GM23338 (cell line): ENCODE data around the gene BPIFB2. TPM values are rescaled to one million over a fixed set of nuclear protein-coding genes. Genes with fewer than 3 reads are reported as not detected.

Experiments
- ATAC-seq: fragments of 200-7000 bp; cut with Tn5 transposase; 3 replicates; pipeline ENCODE4 v1.9.1; 2020
- DNase-seq: peaks from one replicate; pipeline ENCODE4 v3.0.0-alpha.2; 2015; ENCODE audit warnings: low spot score
- H2AFZ ChIP-seq: fragments of 200-600 bp; sonication (generic); 2 replicates; pipeline ENCODE4 v1.8.0; 2016; ENCODE audit warnings: antibody characterized with exemption, mild to moderate bottlenecking, moderate library complexity
- H3F3A ChIP-seq: fragments of 200-600 bp; sonication (generic); replicated peaks from 2 replicates; pipeline ENCODE4 v1.8.0; 2017; ENCODE audit warnings: antibody characterized with exemption, mixed run types, low read depth
- H3K27ac ChIP-seq: fragments of 200-600 bp; sonication (generic); 2 replicates; pipeline ENCODE4 v1.6.1; 2016; ENCODE audit warnings: low read depth
- H3K27me3 ChIP-seq: fragments of 200-600 bp; sonication (generic); 2 replicates; pipeline ENCODE4 v1.8.0; 2016; ENCODE audit warnings: mild to moderate bottlenecking, mixed run types, moderate library complexity; ENCODE audit not compliant: insufficient read depth
- H3K36me3 ChIP-seq: fragments of 200-600 bp; sonication (generic); 2 replicates; pipeline ENCODE4 v1.8.0; 2016; ENCODE audit warnings: mild to moderate bottlenecking; ENCODE audit not compliant: insufficient read depth
- H3K4me1 ChIP-seq: fragments of 200-600 bp; sonication (generic); 2 replicates; pipeline ENCODE4 v1.8.0; 2016; ENCODE audit warnings: mild to moderate bottlenecking, moderate library complexity; ENCODE audit not compliant: insufficient read depth
- H3K4me2 ChIP-seq: fragments of 200-600 bp; sonication (generic); 2 replicates; pipeline ENCODE4 v1.7.1; 2017; ENCODE audit warnings: mixed run types
- H3K4me3 ChIP-seq: fragments of 200-600 bp; sonication (generic); 2 replicates; pipeline ENCODE4 v1.6.1; 2016; ENCODE audit warnings: mixed run types
- H3K79me2 ChIP-seq: fragments of 200-600 bp; sonication (generic); replicated peaks from 2 replicates; pipeline ENCODE4 v1.8.0; 2017; ENCODE audit warnings: mild to moderate bottlenecking; ENCODE audit not compliant: insufficient read depth
- H3K9me2 ChIP-seq: fragments of 200-600 bp; sonication (generic); 2 replicates; pipeline ENCODE4 v1.8.0; 2017; ENCODE audit not compliant: insufficient read depth
- H4K20me1 ChIP-seq: fragments of 200-600 bp; sonication (generic); replicated peaks from 2 replicates; pipeline ENCODE4 v1.8.0; 2017; ENCODE audit warnings: mild to moderate bottlenecking; ENCODE audit not compliant: insufficient read depth
- H3K27ac Mint-ChIP-seq: 2 replicates; pipeline ENCODE4 v1.8.0; 2020; ENCODE audit warnings: inconsistent platforms, mild to moderate bottlenecking, moderate library complexity, mixed read lengths
- H3K27me3 Mint-ChIP-seq: 3 replicates; pipeline ENCODE4 v1.8.0; 2022; ENCODE audit warnings: low read depth, mild to moderate bottlenecking, moderate library complexity, mixed read lengths, inconsistent platforms; ENCODE audit not compliant: insufficient read depth, poor library complexity
- H3K36me3 Mint-ChIP-seq: 3 replicates; pipeline ENCODE4 v1.8.0; 2021; ENCODE audit warnings: low read depth, mild to moderate bottlenecking, inconsistent platforms, moderate library complexity, mixed read lengths
- H3K4me1 Mint-ChIP-seq: 3 replicates; pipeline ENCODE4 v1.8.0; 2020; ENCODE audit warnings: mild to moderate bottlenecking, inconsistent platforms, mixed read lengths
- H3K4me3 Mint-ChIP-seq: 3 replicates; pipeline ENCODE4 v1.8.0; 2021; ENCODE audit warnings: moderate library complexity, mild to moderate bottlenecking, inconsistent platforms, mixed read lengths
- H3K9me3 Mint-ChIP-seq: 3 replicates; pipeline ENCODE4 v1.8.0; 2020; ENCODE audit warnings: moderate library complexity, mild to moderate bottlenecking, inconsistent platforms, mixed read lengths
- CREB1 ChIP-seq: fragments of 250-450 bp; sonication (Bioruptor Pico); IDR thresholded peaks from 2 replicates; pipeline ENCODE4 v1.5.0; 2020; ENCODE audit warnings: low read depth, mild to moderate bottlenecking, moderate library complexity
- EZH2 ChIP-seq: fragments of 200-600 bp; sonication (generic); IDR thresholded peaks from one replicate; pipeline ENCODE4 v1.8.0; 2017; ENCODE audit warnings: antibody characterized with exemption, mild to moderate bottlenecking, low read depth; ENCODE audit not compliant: unreplicated experiment
- EZH2phosphoT487 ChIP-seq: fragments of 200-600 bp; sonication (generic); IDR thresholded peaks from one replicate; pipeline ENCODE4 v1.8.1; 2018; ENCODE audit warnings: antibody characterized with exemption; ENCODE audit not compliant: unreplicated experiment
- JUNB ChIP-seq: IDR thresholded peaks from one replicate; pipeline ENCODE4 v1.6.1; 2016; ENCODE audit warnings: antibody characterized with exemption; ENCODE audit not compliant: unreplicated experiment
- NANOG ChIP-seq: IDR thresholded peaks from 2 replicates; pipeline ENCODE4 v1.6.1; 2016; ENCODE audit warnings: antibody characterized with exemption, borderline replicate concordance
- POLR2AphosphoS5 ChIP-seq: IDR thresholded peaks from 2 replicates; pipeline ENCODE4 v1.6.1; 2016; ENCODE audit warnings: antibody characterized with exemption, low read depth
- STAT1 ChIP-seq: IDR thresholded peaks from one replicate; pipeline ENCODE4 v1.6.1; 2016; ENCODE audit warnings: antibody characterized with exemption; ENCODE audit not compliant: unreplicated experiment
- ZNF331 ChIP-seq: fragments of 250-450 bp; sonication (Bioruptor Pico); IDR thresholded peaks from 2 replicates; pipeline ENCODE4 v1.5.0; 2020; ENCODE audit warnings: low read depth, mild to moderate bottlenecking, moderate library complexity
- polyA plus RNA-seq: library from polyadenylated mRNA; unstranded; fragments of >200 nt; fragmentation: Nextera tagmentation; extraction: Ambion mirVana; gene quantifications from 2 replicates; pipeline ENCODE4 v1.2.1, GENCODE V29; 2016
- total RNA-seq: library from RNA; depleted of rRNA; stranded (reverse); fragments of >200 nt; shearing (Covaris generic); gene quantifications from 2 replicates; pipeline ENCODE4 v1.2.3, GENCODE V29; 2014
- TF ChIP-seq, protein P1 (sequence below): IDR thresholded peaks from 2 replicates; pipeline ENCODE4 v1.6.1; 2016; ENCODE audit warnings: antibody characterized with exemption
- TF ChIP-seq, protein P2 (sequence below): fragments of 250-450 bp; sonication (Bioruptor Pico); IDR thresholded peaks from 2 replicates; pipeline ENCODE4 v1.5.0; 2020; ENCODE audit warnings: mild to moderate bottlenecking, moderate library complexity
- TF ChIP-seq, protein P3 (sequence below), 2 experiments: fragments of 200-600 bp in 1 of 2; sonication (generic) in 1 of 2; conservative IDR thresholded peaks; 2 replicates each; pipeline versions ENCODE4 v1.5.1 to v1.6.1; 2016 to 2017; ENCODE audit warnings: antibody characterized with exemption in 2 of 2, low read depth in 2 of 2, mild to moderate bottlenecking in 2 of 2, moderate library complexity in 1 of 2
- TF ChIP-seq, protein P4 (sequence below): IDR thresholded peaks from one replicate; pipeline ENCODE4 v1.6.1; 2018; ENCODE audit warnings: antibody characterized with exemption; ENCODE audit not compliant: unreplicated experiment

Gene BPIFB2
- total and polyA plus RNA-seq, 2 experiments from 2014 or later: not detected

DNA sequence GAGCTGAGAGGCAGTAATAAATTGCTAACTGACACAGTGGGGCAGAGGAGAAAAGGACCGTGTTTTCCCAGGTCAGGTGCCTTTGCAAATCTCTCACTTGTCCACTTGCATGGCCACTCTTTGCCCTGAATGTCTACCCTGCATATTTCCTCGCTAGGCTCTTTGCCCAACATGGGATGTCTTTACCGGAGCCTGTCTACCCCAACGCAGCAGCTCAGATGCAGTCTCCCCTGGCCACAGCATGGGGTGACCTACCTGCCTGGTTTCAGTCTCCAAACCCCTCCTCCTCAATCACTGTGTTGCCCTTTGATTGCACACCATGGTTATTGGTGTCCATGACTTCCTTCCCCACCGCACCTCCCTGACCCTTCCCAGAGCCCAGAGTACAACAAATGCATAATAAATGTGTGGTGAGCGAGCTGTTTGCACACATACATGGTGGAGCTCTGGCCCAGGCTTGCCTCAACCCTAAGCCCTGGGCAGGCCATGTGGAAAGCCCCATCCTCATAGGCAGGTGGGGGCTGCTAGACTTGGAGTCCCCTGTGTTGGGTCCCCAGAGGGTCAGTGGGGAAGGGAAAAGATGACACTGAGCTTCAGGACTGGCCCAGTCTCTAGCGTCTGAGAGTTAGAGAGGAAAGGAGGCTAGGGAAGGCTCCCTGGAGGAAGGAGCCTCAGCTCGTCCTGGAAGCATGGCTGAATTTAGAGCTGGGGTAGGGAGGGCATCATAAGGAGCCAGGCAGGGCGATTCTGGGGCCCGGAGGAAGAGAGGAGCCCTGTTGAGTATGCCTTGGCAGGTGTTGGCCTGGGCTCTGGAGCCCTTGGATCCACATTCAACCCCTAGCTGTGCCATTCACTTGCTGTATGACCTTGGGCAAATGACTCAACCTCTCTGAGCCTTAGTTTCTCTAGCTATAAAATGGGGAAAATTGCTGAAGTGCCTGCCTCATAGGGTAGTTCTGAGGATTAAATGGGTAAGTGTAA is 19.6 kb downstream of the BPIFB2 start:
- Mint-ChIP-seq H3K27me3 (no peaks in the 10 kb centered on the region), H3K9me3 (no peaks in the 10 kb centered on the region), H3K27ac (no peak overlapping the region), H3K36me3 (no peaks in the 10 kb centered on the region), H3K4me3 (no peak overlapping the region), H3K4me1 (no peaks in the 10 kb centered on the region)
- Histone ChIP-seq H2AFZ (no peak overlapping the region), H3K27me3 (no peaks in the 10 kb centered on the region), H3K36me3 (no peaks in the 10 kb centered on the region), H3K4me1 (no peaks in the 10 kb centered on the region), H3K9me2 (0 out of 2 replicates have a peak, but pooled peaks cover 6% of the 10 kb centered on the region), H3K4me3 (no peak overlapping the region), H3K79me2 (no peaks in the 10 kb centered on the region), H3F3A (no peaks in the 10 kb centered on the region), H4K20me1 (no peaks in the 10 kb centered on the region), H3K27ac (no peak overlapping the region), H3K4me2 (no peak overlapping the region)
- TF ChIP-seq POLR2AphosphoS5 (no peak), EZH2 (no peak), ZNF331 (CRISPR knock-in tag) (no peak), EZH2phosphoT487 (no peak), NANOG (no peak), JUNB (no peak), CREB1 (no peak), STAT1 (no peak)
- TF ChIP-seq, protein P1, sequence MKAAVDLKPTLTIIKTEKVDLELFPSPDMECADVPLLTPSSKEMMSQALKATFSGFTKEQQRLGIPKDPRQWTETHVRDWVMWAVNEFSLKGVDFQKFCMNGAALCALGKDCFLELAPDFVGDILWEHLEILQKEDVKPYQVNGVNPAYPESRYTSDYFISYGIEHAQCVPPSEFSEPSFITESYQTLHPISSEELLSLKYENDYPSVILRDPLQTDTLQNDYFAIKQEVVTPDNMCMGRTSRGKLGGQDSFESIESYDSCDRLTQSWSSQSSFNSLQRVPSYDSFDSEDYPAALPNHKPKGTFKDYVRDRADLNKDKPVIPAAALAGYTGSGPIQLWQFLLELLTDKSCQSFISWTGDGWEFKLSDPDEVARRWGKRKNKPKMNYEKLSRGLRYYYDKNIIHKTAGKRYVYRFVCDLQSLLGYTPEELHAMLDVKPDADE: no peak
- TF ChIP-seq, protein P2, sequence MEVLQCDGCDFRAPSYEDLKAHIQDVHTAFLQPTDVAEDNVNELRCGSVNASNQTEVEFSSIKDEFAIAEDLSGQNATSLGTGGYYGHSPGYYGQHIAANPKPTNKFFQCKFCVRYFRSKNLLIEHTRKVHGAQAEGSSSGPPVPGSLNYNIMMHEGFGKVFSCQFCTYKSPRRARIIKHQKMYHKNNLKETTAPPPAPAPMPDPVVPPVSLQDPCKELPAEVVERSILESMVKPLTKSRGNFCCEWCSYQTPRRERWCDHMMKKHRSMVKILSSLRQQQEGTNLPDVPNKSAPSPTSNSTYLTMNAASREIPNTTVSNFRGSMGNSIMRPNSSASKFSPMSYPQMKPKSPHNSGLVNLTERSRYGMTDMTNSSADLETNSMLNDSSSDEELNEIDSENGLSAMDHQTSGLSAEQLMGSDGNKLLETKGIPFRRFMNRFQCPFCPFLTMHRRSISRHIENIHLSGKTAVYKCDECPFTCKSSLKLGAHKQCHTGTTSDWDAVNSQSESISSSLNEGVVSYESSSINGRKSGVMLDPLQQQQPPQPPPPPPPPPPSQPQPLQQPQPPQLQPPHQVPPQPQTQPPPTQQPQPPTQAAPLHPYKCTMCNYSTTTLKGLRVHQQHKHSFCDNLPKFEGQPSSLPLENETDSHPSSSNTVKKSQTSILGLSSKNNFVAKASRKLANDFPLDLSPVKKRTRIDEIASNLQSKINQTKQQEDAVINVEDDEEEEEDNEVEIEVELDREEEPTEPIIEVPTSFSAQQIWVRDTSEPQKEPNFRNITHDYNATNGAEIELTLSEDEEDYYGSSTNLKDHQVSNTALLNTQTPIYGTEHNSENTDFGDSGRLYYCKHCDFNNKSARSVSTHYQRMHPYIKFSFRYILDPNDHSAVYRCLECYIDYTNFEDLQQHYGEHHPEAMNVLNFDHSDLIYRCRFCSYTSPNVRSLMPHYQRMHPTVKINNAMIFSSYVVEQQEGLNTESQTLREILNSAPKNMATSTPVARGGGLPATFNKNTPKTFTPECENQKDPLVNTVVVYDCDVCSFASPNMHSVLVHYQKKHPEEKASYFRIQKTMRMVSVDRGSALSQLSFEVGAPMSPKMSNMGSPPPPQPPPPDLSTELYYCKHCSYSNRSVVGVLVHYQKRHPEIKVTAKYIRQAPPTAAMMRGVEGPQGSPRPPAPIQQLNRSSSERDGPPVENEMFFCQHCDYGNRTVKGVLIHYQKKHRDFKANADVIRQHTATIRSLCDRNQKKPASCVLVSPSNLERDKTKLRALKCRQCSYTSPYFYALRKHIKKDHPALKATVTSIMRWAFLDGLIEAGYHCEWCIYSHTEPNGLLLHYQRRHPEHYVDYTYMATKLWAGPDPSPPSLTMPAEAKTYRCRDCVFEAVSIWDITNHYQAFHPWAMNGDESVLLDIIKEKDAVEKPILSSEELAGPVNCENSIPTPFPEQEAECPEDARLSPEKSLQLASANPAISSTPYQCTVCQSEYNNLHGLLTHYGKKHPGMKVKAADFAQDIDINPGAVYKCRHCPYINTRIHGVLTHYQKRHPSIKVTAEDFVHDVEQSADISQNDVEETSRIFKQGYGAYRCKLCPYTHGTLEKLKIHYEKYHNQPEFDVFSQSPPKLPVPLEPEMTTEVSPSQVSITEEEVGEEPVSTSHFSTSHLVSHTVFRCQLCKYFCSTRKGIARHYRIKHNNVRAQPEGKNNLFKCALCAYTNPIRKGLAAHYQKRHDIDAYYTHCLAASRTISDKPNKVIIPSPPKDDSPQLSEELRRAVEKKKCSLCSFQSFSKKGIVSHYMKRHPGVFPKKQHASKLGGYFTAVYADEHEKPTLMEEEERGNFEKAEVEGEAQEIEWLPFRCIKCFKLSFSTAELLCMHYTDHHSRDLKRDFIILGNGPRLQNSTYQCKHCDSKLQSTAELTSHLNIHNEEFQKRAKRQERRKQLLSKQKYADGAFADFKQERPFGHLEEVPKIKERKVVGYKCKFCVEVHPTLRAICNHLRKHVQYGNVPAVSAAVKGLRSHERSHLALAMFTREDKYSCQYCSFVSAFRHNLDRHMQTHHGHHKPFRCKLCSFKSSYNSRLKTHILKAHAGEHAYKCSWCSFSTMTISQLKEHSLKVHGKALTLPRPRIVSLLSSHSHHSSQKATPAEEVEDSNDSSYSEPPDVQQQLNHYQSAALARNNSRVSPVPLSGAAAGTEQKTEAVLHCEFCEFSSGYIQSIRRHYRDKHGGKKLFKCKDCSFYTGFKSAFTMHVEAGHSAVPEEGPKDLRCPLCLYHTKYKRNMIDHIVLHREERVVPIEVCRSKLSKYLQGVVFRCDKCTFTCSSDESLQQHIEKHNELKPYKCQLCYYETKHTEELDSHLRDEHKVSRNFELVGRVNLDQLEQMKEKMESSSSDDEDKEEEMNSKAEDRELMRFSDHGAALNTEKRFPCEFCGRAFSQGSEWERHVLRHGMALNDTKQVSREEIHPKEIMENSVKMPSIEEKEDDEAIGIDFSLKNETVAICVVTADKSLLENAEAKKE (CRISPR knock-in tag): no peak
- TF ChIP-seq, protein P3, sequence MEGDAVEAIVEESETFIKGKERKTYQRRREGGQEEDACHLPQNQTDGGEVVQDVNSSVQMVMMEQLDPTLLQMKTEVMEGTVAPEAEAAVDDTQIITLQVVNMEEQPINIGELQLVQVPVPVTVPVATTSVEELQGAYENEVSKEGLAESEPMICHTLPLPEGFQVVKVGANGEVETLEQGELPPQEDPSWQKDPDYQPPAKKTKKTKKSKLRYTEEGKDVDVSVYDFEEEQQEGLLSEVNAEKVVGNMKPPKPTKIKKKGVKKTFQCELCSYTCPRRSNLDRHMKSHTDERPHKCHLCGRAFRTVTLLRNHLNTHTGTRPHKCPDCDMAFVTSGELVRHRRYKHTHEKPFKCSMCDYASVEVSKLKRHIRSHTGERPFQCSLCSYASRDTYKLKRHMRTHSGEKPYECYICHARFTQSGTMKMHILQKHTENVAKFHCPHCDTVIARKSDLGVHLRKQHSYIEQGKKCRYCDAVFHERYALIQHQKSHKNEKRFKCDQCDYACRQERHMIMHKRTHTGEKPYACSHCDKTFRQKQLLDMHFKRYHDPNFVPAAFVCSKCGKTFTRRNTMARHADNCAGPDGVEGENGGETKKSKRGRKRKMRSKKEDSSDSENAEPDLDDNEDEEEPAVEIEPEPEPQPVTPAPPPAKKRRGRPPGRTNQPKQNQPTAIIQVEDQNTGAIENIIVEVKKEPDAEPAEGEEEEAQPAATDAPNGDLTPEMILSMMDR (conservative IDR thresholded peaks at IDR 0.05; ENCODE audit: low read depth in 2 of 2): no peak
- TF ChIP-seq, protein P4, sequence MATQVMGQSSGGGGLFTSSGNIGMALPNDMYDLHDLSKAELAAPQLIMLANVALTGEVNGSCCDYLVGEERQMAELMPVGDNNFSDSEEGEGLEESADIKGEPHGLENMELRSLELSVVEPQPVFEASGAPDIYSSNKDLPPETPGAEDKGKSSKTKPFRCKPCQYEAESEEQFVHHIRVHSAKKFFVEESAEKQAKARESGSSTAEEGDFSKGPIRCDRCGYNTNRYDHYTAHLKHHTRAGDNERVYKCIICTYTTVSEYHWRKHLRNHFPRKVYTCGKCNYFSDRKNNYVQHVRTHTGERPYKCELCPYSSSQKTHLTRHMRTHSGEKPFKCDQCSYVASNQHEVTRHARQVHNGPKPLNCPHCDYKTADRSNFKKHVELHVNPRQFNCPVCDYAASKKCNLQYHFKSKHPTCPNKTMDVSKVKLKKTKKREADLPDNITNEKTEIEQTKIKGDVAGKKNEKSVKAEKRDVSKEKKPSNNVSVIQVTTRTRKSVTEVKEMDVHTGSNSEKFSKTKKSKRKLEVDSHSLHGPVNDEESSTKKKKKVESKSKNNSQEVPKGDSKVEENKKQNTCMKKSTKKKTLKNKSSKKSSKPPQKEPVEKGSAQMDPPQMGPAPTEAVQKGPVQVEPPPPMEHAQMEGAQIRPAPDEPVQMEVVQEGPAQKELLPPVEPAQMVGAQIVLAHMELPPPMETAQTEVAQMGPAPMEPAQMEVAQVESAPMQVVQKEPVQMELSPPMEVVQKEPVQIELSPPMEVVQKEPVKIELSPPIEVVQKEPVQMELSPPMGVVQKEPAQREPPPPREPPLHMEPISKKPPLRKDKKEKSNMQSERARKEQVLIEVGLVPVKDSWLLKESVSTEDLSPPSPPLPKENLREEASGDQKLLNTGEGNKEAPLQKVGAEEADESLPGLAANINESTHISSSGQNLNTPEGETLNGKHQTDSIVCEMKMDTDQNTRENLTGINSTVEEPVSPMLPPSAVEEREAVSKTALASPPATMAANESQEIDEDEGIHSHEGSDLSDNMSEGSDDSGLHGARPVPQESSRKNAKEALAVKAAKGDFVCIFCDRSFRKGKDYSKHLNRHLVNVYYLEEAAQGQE: no peak
- ATAC-seq (no peak), DNase-seq (no peak)
